Stomach (tissue), 9 donors: ENCODE data around the gene KIF6. TPM values are rescaled to one million over a fixed set of nuclear protein-coding genes. Genes with fewer than 3 reads are reported as not detected.

Experiments used
- DNase-seq, 2 donors: peaks; one replicate each; pipeline versions ENCODE4 v3.0.0 to v3.0.0-alpha.2; 2013 to 2019
- H3K27ac ChIP-seq, 5 donors: fragments of 200-600 bp in 4 of 5; sonication (generic) in 4 of 5; one replicate each; pipeline ENCODE4 v1.5.1; 2013 to 2019; ENCODE audit warnings: mild to moderate bottlenecking in 1 of 5, moderate library complexity in 1 of 5
- H3K27me3 ChIP-seq, 3 donors: fragments of 200-600 bp; sonication (generic); one replicate each; pipeline ENCODE4 v1.5.1; 2017 to 2019; ENCODE audit warnings: mixed run types in 1 of 3
- H3K36me3 ChIP-seq, 4 donors: fragments of 200-600 bp; sonication (generic); 1 replicate in 3 of 4; 2 replicates in 1 of 4; pipeline ENCODE4 v1.5.1; 2016 to 2019
- H3K4me1 ChIP-seq, 4 donors: fragments of 200-600 bp; sonication (generic); one replicate each; pipeline ENCODE4 v1.5.1; 2016 to 2019
- H3K4me3 ChIP-seq, 4 donors: fragments of 200-600 bp; sonication (generic) in 3 of 4; one replicate each; pipeline ENCODE4 v1.5.1; 2016 to 2019; ENCODE audit warnings: mild to moderate bottlenecking in 1 of 4
- H3K9me3 ChIP-seq, 4 donors: fragments of 200-600 bp; sonication (generic); one replicate each; pipeline ENCODE4 v1.5.1; 2016 to 2019
- CTCF ChIP-seq, 7 experiments: fragments of 450-650 bp in 4 of 7; fragments of 200-600 bp in 3 of 7; sonication (generic) in 3 of 7; IDR thresholded peaks; one replicate each; pipeline ENCODE4 v1.5.1; 2016 to 2019; ENCODE audit warnings: antibody characterized with exemption in 7 of 7, control low read depth in 2 of 7, mild to moderate bottlenecking in 1 of 7
- EP300 ChIP-seq: sonication (generic); formaldehyde crosslinking; IDR thresholded peaks from one replicate; pipeline ENCODE4 v1.6.1; 2017; ENCODE audit warnings: antibody characterized with exemption
- POLR2A ChIP-seq, 4 donors: fragments of 450-650 bp; IDR thresholded peaks; one replicate each; pipeline ENCODE4 v1.6.1; 2016; ENCODE audit warnings: antibody characterized with exemption in 4 of 4, control low read depth in 2 of 4, mild to moderate bottlenecking in 1 of 4, moderate library complexity in 1 of 4
- POLR2AphosphoS5 ChIP-seq, 3 donors: sonication (generic); formaldehyde crosslinking; IDR thresholded peaks; one replicate each; pipeline ENCODE4 v1.6.1; 2016; ENCODE audit warnings: antibody characterized with exemption in 3 of 3
- WGBS, 5 donors: extraction: QIAGEN DNeasy Blood & Tissue Kit in 3 of 5; methylation state at CpG; one replicate each; pipeline versions ENCODE4 v1.1.5 to v1.1.7; 2013 to 2018; 5-methylcytosine and 5-hydroxymethylcytosine counted together
- intact Hi-C: fragments of 100-400 bp; cut with DNase I; formaldehyde crosslinking; loops from one replicate; pipeline ENCODE4 v1.15.1; 2023; ENCODE audit warnings: low total_unique reads
- polyA plus RNA-seq, 3 donors: library from polyadenylated mRNA; stranded (reverse); fragments of 200-250 nt; gene quantifications; one replicate each; pipeline ENCODE4 v1.2.3, GENCODE V29; 2013
- total RNA-seq, 5 donors: library from RNA; depleted of rRNA; stranded (reverse); fragments of >200 nt; gene quantifications; one replicate each; pipeline versions ENCODE4 v1.1.0 to v1.2.3, GENCODE V29; 2014 to 2016
- donor health status: healthy with polysubstance abuse.
- donor health status: Bipolar disorder and iron deficiency.
- donor health status: healthy.

The KIF6 gene
- total and polyA plus RNA-seq, 8 donors, result 0.25 to 9.8 (median 0.37) TPM; not detected in 3

DNA sequence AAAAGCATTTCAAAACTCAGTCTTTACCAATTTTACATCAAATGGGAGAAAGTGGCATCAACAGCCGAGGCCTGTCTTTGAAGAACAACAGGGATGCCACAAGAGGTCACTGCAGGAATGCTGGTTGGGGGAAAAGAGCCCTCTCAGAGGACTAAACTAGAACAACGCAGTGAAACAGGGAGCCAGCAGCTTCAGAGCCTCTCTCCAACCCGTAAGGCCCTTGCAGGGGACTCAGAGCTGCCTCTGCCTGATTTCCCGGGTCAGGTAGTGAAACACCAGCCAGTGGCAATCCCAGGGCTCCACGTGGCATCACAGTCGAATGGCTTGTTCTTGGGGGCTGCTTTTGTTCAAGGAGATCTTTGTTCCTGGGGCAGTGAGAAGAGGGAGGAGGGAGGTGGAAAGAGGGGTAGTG is 347.7 kb downstream of the KIF6 start:
- intact Hi-C loops, result no loop called here
- H3K27me3 ChIP-seq, result no peaks in the 10 kb centered on the region
- no peak overlapping the region for H3K27ac ChIP-seq
- no peaks in the 10 kb centered on the region for H3K9me3 ChIP-seq
- H3K4me1 ChIP-seq, result peaks cover 0 to 3% (median 0%) of the 10 kb centered on the region in 4 donors
- no peak overlapping the region for H3K4me3 ChIP-seq
- TF ChIP-seq POLR2AphosphoS5 (IDR thresholded peaks at IDR 0.05), result no peak
- peak in 4 of 7 experiments; percentile 14 to 40 (median 24) for TF ChIP-seq CTCF (IDR thresholded peaks at IDR 0.05)
- 11 to 19% (median 18%) methylated on average over 6 of the region's 6 CpGs for WGBS, 5 donors
- DNase-seq, result peak in 1 of 2 donors; percentile 90
- H3K36me3 ChIP-seq, result no peaks in the 10 kb centered on the region

DNA sequence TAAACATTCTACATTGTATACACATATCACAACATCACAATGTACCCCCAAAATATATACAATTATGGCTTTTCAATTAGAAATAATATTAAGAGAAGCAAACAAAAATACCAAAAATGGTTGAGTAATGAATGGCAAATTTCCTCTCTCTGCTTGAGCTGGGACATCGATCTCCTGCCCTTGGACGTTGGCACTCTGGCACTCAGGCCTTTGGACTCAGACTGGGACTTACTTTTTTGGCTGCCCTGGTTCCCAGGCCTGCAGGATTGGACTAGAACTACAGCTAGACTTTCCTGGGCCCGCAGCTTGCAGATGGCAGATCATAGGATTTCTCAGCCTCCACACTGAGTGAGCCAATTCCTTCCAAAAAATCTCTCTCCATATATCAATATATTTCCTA is 349.8 kb downstream of the KIF6 start:
- Histone ChIP-seq H3K27me3 (no peaks in the 10 kb centered on the region), H3K27ac (no peak overlapping the region), H3K9me3 (no peaks in the 10 kb centered on the region), H3K36me3 (no peaks in the 10 kb centered on the region), H3K4me3 (no peak overlapping the region), H3K4me1 (peaks cover 0 to 3% (median 0%) of the 10 kb centered on the region in 4 donors)
- intact Hi-C loops, result no loop called here
- 64 to 84% (median 77%) methylated on average over 3 of the region's 3 CpGs for WGBS, 5 donors
- no peak for DNase-seq
- no peak for TF ChIP-seq CTCF (IDR thresholded peaks at IDR 0.05)

DNA sequence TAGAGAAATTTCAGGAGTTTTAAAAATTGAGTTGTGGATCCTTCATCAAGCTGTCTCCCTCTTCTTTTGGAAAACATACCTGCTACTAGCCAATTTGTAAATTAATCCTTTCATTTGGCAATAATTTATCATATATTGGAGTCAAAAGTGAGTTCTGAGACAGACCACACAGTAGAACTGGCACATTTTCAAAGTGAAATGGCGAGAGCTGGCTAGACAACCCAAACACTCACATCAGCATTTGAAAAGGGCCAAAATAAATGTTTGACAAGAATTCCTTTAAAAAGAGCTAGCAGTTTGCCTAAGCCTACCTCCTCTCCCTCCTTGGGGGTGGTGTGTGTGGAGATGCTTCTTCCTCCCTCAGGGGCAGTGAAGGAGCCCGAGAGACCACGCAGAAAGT is 354.8 kb downstream of the KIF6 start:
- H3K27me3 ChIP-seq, result no peaks in the 10 kb centered on the region
- intact Hi-C loops, result no loop called here
- TF ChIP-seq POLR2AphosphoS5 (IDR thresholded peaks at IDR 0.05) (no peak), POLR2A (IDR thresholded peaks at IDR 0.05) (no peak), CTCF (IDR thresholded peaks at IDR 0.05) (no peak), EP300 (no peak)
- 49 to 70% (median 63%) methylated on average over 3 of the region's 3 CpGs for WGBS, 5 donors
- no peaks in the 10 kb centered on the region for H3K4me1 ChIP-seq
- H3K36me3 ChIP-seq, result no peaks in the 10 kb centered on the region
- no peaks in the 10 kb centered on the region for H3K9me3 ChIP-seq
- no peak for DNase-seq
- no peak overlapping the region for H3K27ac ChIP-seq
- H3K4me3 ChIP-seq, result no peak overlapping the region

DNA sequence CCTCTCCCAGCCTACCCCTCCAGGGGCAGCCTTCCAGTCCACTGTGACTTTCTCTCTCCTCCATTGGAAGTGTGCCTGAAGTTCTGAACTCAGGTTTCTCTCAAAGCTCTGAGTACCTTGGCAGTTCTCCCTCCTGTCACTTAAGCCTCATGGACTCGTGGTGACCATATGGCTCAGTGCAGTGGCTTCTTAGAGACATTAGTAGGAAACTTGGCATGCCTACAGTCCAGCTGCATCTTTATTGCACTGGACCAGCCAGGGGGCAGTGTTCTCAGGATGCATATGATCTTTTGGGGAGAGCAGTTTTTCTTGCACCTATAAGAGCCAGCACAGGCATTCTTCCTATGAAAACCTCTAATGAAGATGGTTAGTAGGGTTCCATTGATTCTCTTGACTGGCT is 355.2 kb downstream of the KIF6 start:
- Histone ChIP-seq H3K27me3 (no peaks in the 10 kb centered on the region), H3K4me1 (no peaks in the 10 kb centered on the region), H3K36me3 (no peaks in the 10 kb centered on the region), H3K9me3 (no peaks in the 10 kb centered on the region), H3K4me3 (no peak overlapping the region), H3K27ac (no peak overlapping the region)
- DNase-seq, result no peak
- WGBS, 5 donors, result 7 to 34% (median 30%) methylated on average over 1 of the region's 1 CpG; no CpG with 5 or more reads in 1 of the 5 donors
- intact Hi-C loops, result no loop called here
- TF ChIP-seq POLR2AphosphoS5 (IDR thresholded peaks at IDR 0.05) (no peak), POLR2A (IDR thresholded peaks at IDR 0.05) (no peak), CTCF (IDR thresholded peaks at IDR 0.05) (no peak), EP300 (no peak)
